Mucosa of stomach (tissue), 1 donor: Measurements from ENCODE around the gene KLHL29.

Experiments
- H3K27me3 ChIP-seq: one replicate; pipeline ENCODE4 v1.7.0; 2013; ENCODE audit warnings: mild to moderate bottlenecking, low read length; ENCODE audit not compliant: control insufficient read depth, insufficient read depth
- H3K36me3 ChIP-seq: one replicate; pipeline ENCODE4 v1.7.0; 2013; ENCODE audit warnings: low read length; ENCODE audit not compliant: control insufficient read depth, insufficient read depth
- H3K4me1 ChIP-seq: one replicate; pipeline ENCODE4 v1.7.0; 2013; ENCODE audit warnings: mild to moderate bottlenecking, low read length; ENCODE audit not compliant: control insufficient read depth, insufficient read depth
- H3K4me3 ChIP-seq: one replicate; pipeline ENCODE4 v1.7.0; 2013; ENCODE audit warnings: low read length
- H3K9ac ChIP-seq: one replicate; pipeline ENCODE4 v1.7.0; 2013; ENCODE audit warnings: mild to moderate bottlenecking, low read length, moderate library complexity
- H3K9me3 ChIP-seq: one replicate; pipeline ENCODE4 v1.7.0; 2013; ENCODE audit warnings: mild to moderate bottlenecking, low read length, moderate library complexity; ENCODE audit not compliant: control insufficient read depth
- donor health status: Pancreatic carcinoma.

KLHL29 gene

DNA sequence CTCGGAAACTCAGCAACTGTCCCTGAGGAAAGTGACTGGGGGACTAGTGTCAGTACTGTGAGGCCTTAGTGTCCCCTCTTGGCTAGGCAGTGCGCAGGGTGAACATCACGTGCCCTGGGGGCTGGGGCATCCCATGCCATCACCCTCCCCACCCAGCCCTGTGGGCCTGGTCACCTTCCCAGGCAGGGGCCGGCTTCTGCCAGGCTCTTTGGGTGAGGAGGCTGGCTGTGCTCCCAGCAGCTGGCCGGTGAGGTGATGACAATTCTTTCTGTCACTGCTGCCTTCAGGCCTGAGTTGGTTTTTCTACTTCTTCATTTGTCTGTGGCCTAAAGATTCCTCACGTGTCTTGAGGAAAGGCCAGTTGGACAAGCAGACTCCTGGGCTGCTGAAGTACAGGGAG is 180.8 kb downstream of the KLHL29 start:
- no peaks in the 10 kb centered on the region for H3K27me3 ChIP-seq
- H3K9me3 ChIP-seq = no peaks in the 10 kb centered on the region
- H3K36me3 ChIP-seq = no peaks in the 10 kb centered on the region
- no peak overlapping the region for H3K9ac ChIP-seq
- H3K4me1 ChIP-seq = peaks cover 9% of the 10 kb centered on the region
- H3K4me3 ChIP-seq = no peak overlapping the region

DNA sequence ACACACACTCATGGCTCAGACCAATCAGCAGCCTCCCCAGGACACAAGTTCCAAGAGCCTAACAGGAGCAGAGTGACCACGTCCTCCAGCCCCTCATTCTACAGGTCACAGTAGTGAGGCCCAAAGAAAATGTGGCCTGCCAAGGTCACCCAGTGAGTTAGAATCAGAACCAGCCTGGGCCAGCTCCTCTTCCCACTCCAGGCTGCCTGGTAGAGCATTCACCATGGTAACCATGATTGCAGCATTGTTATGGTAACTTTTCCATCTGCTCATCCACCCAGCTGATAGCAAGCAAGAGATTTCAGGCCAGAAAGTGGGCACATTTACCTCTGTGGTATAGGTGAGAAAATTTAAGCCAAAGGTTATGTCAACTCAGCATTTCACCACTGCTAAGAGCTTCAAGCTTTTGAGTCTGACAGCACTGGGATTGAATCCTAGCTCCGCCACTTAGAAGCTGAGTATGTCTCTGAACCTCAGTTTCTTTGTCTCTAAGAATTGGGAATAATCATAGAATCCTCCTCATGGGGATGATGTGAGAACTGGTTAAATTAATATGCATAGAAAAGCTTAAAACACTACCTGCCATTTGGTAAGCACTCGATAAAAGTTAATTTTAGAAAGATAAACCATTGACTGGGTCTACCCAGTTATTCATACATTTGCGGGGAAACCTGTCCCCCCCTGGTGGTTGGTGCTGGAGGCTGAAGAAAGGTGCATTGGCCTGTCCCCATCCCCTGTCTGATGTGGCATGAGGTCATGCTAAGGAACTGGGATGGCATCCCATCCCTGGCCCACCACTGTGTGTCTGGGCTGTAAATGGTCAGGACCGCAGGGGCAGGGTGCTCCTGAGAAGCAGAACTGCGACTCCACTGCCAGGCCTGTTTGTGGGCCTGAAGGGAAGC is 181.5 kb downstream of the KLHL29 start:
- H3K27me3 ChIP-seq = no peaks in the 10 kb centered on the region
- H3K9me3 ChIP-seq = no peaks in the 10 kb centered on the region
- H3K9ac ChIP-seq = no peak overlapping the region
- peaks cover 9% of the 10 kb centered on the region for H3K4me1 ChIP-seq
- H3K4me3 ChIP-seq = no peak overlapping the region
- H3K36me3 ChIP-seq = no peaks in the 10 kb centered on the region

DNA sequence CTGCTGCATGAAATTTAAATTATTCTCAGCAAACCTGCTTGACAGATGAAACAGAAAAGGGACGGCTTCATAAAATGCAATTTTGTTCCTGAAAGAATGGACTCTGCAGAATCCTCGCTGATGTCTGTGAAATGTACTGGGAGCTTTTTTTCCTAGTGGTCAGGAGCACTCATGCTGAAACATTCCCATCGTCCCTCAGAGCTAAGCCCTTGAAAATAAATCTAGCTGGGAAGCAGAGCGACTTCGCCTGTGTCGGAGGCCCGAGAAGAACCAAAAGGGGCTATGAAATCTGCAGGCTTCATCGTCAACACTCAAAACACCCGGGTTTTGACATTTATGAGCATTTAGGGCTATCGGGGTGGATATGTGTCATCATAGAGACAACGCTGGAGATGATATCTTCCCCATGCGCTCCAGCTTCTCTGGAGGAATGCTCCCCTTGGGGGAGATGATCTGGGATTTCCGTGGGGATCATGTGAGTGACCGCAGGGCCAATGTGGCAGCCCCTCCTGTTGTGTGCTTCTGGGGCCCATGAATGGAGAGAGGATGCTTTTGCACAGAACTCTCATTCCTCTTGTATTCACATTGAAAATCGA is 182.3 kb downstream of the KLHL29 start:
- Histone ChIP-seq H3K4me3 (no peak overlapping the region), H3K4me1 (peaks cover 9% of the 10 kb centered on the region), H3K36me3 (no peaks in the 10 kb centered on the region), H3K9ac (no peak overlapping the region), H3K27me3 (no peaks in the 10 kb centered on the region), H3K9me3 (no peaks in the 10 kb centered on the region)

DNA sequence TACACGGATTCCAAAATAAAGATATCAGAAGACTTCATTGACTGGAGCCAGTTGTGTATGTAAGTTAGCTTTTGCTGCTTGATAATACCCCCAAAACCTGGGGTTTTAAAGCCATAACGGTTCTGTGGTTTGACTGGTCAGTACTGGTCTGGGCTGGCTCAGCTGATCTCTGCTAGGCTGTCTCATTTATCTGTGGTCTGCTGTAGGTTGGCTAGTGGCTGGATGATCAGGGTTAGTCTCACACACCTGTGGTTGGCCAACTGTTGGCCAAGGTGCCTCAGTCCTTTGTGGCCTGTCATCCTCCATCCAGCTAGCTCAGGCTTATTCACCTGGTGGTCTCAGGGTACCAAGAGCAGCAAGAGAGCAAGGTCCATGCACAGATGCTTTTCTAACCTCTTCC is 183.2 kb downstream of the KLHL29 start:
- Histone ChIP-seq H3K27me3 (no peaks in the 10 kb centered on the region), H3K36me3 (no peaks in the 10 kb centered on the region), H3K9ac (no peak overlapping the region), H3K4me1 (peaks cover 9% of the 10 kb centered on the region), H3K9me3 (no peaks in the 10 kb centered on the region), H3K4me3 (no peak overlapping the region)

DNA sequence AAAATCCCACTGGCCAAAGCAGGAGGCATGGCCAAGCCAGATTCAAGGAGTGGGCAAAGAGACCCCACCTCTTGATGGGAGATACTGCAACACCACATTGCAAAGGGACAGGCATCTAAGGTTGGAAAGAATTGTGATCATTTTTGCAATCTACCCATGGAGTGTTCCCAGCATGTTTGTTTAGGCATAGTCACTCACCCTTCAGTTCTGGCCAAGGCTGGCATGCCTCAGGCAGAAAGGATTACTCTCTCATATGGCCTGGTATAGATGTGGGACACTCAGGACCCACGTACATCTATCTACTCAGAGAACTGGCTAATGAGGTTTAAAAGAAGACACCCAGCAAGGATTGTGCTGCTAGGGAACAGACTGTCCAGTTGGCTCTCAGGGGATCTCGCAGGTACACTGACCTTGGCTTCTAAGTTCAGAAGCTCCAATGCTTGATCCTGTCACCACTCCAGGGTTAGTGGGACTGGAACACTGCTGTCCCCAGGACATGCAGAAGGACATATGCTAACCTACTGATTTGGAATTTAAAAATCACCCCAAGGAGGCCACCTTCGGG is 183.7 kb downstream of the KLHL29 start:
- no peaks in the 10 kb centered on the region for H3K27me3 ChIP-seq
- no peak overlapping the region for H3K4me3 ChIP-seq
- peaks cover 9% of the 10 kb centered on the region for H3K4me1 ChIP-seq
- H3K9me3 ChIP-seq = no peaks in the 10 kb centered on the region
- no peak overlapping the region for H3K9ac ChIP-seq
- H3K36me3 ChIP-seq = no peaks in the 10 kb centered on the region

DNA sequence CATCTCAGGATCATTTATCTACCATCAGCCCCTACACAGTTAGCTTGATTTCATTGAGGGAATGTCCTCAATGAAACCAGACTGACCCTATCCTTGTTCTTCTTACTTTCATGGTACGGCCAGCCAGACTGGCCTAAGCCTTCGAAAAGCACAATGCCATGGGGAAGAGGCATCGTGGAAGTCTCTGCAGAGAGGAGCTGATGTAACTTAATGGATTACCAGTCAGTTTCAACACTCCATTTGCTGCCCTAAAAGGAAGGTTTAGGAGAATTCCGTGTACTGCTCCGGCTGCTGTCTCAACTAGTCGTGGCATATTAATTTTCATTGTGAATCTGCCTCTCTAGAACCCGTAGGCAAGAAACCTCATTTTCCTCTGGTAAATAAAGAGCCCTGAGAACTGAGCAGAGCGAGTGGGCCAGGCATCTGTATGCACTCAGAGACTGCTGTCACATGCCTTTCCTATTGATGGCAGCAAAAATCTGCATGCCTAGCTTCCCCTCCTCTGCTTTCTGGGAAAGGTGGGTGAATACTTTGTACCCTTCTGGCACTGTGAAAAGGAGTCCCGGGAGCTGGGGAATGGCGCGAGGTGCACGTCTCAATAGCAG is 184.9 kb downstream of the KLHL29 start:
- no peak overlapping the region for H3K9ac ChIP-seq
- H3K9me3 ChIP-seq = no peaks in the 10 kb centered on the region
- no peaks in the 10 kb centered on the region for H3K36me3 ChIP-seq
- H3K27me3 ChIP-seq = no peaks in the 10 kb centered on the region
- H3K4me3 ChIP-seq = no peak overlapping the region
- H3K4me1 ChIP-seq = no peaks in the 10 kb centered on the region

DNA sequence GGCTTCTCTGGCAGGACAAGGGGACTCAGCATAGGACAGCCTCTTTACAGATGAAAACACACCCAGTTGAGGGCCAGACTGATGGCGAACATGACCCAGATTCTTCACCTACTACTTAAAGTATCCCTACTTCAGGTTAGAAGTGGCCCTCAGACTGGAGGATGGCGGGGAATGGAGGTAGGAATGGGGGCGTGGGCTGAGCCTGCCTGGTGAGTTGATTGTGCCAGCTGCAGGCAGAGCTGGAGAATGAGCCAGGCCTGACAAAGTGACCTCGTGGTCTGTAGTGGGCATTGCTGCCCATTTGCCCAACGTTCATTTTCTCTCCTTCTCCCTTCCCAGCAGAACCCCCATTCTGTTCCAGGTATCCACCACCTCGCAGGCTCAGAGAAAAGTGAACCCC is 186.1 kb downstream of the KLHL29 start:
- no peaks in the 10 kb centered on the region for H3K27me3 ChIP-seq
- H3K9me3 ChIP-seq = no peaks in the 10 kb centered on the region
- H3K4me3 ChIP-seq = no peak overlapping the region
- no peaks in the 10 kb centered on the region for H3K4me1 ChIP-seq
- no peaks in the 10 kb centered on the region for H3K36me3 ChIP-seq
- H3K9ac ChIP-seq = no peak overlapping the region

DNA sequence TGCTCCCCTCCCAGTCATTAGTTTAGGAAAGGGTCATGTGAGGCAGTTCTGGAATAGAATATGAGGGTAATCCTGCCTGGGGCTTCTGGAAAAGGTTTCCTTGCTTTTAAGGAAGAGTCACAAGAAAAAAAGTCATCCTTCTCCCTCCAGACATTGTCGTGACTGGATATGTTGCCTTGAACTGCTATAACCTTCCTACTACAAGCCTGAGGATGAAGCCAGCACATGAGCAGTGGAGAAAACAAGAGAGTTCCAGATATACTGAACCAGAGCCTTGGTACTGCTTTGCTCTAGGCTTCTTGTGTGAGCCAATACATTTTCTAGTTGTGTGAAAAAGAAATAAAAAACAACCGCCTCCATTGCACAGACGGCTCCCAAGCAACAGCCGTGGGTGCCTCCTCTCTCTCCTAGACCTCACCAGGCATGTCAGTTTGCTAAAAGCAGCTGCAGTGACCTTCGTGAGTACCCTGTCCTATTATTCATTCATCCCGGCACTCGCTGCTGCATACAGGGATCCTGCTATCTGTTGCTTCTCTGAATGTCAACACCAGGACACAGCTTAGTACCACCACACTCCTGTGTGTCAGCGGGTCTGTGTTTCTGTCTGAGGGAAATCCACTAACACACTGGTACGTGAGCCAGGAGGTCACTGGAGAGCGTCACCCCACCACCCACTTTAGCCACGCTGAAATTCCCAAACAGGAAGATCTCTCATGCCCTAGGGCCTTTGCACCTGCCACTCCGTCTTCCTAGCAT is 186.7 kb downstream of the KLHL29 start:
- Histone ChIP-seq H3K36me3 (no peaks in the 10 kb centered on the region), H3K27me3 (no peaks in the 10 kb centered on the region), H3K9me3 (no peaks in the 10 kb centered on the region), H3K4me1 (no peaks in the 10 kb centered on the region), H3K9ac (no peak overlapping the region), H3K4me3 (no peak overlapping the region)

DNA sequence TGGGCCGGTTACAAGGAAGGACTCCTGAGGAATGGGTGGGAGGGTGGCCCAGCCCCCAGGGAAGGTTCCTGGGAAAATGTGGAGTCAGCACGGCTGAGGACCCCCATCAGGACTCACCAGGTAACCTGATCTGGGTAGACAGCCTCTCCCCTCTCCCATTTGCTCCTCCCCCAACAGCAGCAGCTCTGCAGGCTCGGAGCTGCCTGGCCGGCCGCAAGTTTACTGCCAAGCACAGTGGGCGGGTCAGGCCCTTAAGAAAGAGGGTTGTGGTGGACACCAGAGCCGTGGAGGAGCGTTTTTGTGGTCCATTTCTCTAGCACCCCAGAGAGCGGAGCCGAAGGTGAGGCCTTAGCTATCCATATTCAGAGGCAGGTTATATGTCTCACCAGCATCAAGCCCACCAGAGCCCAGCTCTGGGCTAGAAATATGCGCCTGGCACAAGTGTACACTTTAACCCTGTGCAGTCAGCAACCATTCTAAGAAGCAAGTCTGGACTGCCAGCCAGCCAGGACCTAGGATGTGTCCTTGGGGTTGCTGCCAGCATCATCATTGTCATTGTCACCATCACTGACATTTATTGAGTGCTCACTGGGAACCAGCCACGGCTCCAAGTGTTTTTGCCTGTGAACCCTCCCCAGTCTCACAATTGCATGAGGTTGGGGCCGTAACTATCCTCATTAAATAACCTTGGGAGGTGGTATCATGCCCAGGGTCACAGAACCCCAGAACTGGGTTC is 190.1 kb downstream of the KLHL29 start:
- Histone ChIP-seq H3K4me3 (no peak overlapping the region), H3K9me3 (no peaks in the 10 kb centered on the region), H3K9ac (no peak overlapping the region), H3K36me3 (no peaks in the 10 kb centered on the region), H3K4me1 (no peaks in the 10 kb centered on the region), H3K27me3 (no peaks in the 10 kb centered on the region)

DNA sequence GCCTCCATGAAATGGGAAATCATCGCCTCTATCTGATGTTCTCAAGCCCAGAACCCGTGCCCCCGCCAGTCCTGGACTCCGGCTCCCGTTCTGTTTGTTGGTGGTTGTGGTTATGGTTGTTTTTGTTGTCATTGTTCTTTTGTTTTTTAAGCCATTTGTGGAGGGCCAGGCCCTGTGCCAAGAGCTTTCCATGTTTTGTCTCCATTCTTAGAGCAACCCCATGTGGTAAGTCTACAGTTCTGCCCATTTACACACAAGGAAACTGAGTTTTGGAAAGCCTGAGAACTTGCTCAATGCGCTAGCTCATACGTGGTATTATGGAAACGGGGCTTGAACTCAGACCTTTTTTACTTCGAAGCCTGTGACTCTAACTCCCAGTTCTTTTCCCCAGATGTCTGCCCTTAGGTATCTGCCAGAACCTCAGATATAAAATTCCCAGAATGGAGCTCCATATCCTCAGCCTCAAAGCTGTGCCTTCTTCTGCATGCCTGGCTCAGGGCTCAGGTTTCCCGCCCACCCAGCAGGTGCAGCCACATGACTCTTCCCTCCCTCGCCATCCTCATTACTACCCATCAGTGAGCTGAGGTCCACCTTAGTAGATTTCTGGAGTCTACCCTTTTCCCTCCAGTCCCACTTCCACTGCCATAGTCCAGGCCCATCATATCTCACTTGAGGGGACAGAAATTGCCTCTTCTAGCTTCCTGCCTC is 194.1 kb downstream of the KLHL29 start:
- Histone ChIP-seq H3K4me3 (no peak overlapping the region), H3K27me3 (no peaks in the 10 kb centered on the region), H3K36me3 (no peaks in the 10 kb centered on the region), H3K4me1 (no peaks in the 10 kb centered on the region), H3K9me3 (no peaks in the 10 kb centered on the region), H3K9ac (no peak overlapping the region)

DNA sequence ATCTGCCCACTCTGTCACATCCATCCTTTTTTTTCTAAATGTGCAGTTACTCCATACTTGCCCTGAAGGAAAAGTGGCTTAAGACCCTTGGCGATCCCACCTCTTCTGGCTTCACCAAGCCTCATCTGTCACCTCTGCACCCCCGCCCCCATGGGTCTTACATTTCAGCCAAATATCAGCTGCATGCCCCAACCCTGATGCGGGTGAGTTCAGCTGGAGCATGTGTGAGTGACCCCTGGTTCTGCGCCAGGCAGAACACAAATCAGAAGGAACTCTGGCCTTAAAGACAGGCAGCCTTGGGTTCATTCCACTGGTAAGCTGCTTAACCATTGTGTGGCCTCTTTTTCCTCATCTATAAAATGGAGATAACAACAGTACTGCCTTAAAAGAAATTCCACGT is 194.7 kb downstream of the KLHL29 start:
- Histone ChIP-seq H3K9ac (no peak overlapping the region), H3K4me1 (no peaks in the 10 kb centered on the region), H3K27me3 (no peaks in the 10 kb centered on the region), H3K4me3 (no peak overlapping the region), H3K36me3 (no peaks in the 10 kb centered on the region), H3K9me3 (no peaks in the 10 kb centered on the region)
